Occipital lobe (tissue), 2 donors: ENCODE data around the gene PRSS53. TPM values are rescaled to one million over a fixed set of nuclear protein-coding genes. Genes with fewer than 3 reads are reported as not detected.

ENCODE experiments used
- DNase-seq: peaks from one replicate; lab custom pipeline; 2025; lab: John Stamatoyannopoulos, UW
- total RNA-seq: library from RNA; depleted of rRNA; stranded (reverse); fragments of >200 nt; gene quantifications from one replicate; pipeline ENCODE4 v1.2.3, GENCODE V29; 2014

The PRSS53 gene
- total RNA-seq, 1 donor from 2014 or later = 2.2 TPM

DNA sequence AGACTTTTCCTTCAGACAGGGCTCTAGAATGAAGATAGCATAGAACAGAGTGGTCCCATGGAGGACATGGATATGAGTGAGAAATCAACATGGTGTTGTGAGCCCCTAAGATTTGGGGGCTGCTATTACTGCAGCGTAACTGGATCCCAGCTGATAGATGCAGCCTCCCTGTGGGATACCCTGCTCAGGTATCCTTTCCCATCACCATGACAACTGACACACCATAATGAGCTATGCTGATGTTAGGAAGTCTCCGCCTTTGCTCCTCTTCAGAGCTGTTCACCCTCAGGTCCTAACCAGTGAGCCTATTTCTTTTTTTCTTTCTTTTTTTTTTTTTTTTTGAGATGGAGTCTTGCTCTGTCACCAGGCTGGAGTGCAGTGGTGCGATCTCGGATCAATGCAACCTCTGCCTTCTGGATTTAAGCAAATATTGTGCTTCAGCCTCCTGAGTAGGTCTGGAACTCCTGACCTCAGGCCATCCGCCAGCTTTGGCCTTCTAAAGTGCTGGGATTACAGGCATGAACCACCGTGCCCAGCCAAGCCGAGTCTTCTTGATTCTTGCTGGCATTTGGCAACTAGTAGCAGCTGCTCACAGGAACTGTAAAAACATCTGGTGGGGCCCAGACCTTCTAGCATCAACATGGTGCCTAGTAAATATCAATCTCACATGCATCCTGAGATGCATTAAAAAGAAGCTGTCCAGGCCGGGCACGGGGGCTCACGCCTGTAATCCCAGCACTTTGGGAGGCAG is 38.3 kb downstream of the PRSS53 start:
- no peak for DNase-seq

- no peak for DNase-seq
Measured at GRCh38 chr16:31043898-31044481, 44.8 kb downstream of the PRSS53 start.

GRCh38 chr16:31043352-31043751 is 45.4 kb downstream of the PRSS53 start:
- DNase-seq = no peak

DNA sequence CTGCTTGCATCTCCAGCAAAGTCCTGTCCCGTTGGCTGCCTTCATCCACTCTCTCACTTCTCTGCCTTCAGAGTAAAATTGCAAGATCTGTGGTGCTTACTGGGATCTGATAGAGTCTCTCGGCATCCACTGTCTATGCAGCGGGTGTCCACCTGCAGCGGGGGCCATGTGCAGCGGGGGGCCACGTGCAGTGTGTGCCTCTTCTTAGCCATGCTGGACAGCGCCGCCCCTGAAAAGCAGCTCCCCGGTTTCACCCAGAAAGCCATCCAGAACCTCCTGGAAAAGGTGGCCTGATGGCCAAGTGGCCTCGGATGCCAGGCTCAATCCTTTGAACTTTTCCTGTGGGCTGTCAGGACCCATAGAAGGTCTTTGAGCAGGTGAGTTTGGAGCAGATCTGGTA is 45.9 kb downstream of the PRSS53 start:
- no peak for DNase-seq

- no peak for DNase-seq
Measured at GRCh38 chr16:31038993-31039392, 49.8 kb downstream of the PRSS53 start.

- no peak for DNase-seq
Measured at GRCh38 chr16:31036691-31037090, 52.1 kb downstream of the PRSS53 start.

- DNase-seq = peak; percentile 74
Measured at GRCh38 chr16:31033709-31034492, 54.8 kb downstream of the PRSS53 start.

Other genes with a start within 250 kb of the PRSS53 start
- gene BCL7C, start 194.9 kb downstream of the PRSS53 start, total RNA-seq = 29.6 TPM
- not detected for gene CTF1, start 192.3 kb downstream of the PRSS53 start, total RNA-seq
- 56.1 TPM for gene FBXL19, start 165.4 kb downstream of the PRSS53 start, total RNA-seq
- gene ORAI3, start 139.9 kb downstream of the PRSS53 start, total RNA-seq = 5.5 TPM
- 1.6 TPM for gene SETD1A, start 131.2 kb downstream of the PRSS53 start, total RNA-seq
- 2.5 TPM for gene HSD3B7, start 103.7 kb downstream of the PRSS53 start, total RNA-seq
- gene STX1B, start 78.3 kb downstream of the PRSS53 start, total RNA-seq = 12.0 TPM
- 11.5 TPM for gene STX4, start 55.4 kb downstream of the PRSS53 start, total RNA-seq
- gene ZNF668, start 14.7 kb downstream of the PRSS53 start, total RNA-seq = 5.3 TPM
- gene ZNF646, start 14.5 kb downstream of the PRSS53 start, total RNA-seq = 16.5 TPM
- gene VKORC1, start 5.9 kb upstream of the PRSS53 start, total RNA-seq = 30.7 TPM
- gene BCKDK, start 19.4 kb upstream of the PRSS53 start, total RNA-seq = 12.6 TPM
- 41.2 TPM for gene KAT8, start 28.7 kb upstream of the PRSS53 start, total RNA-seq
- not detected for gene PRSS8, start 46.8 kb upstream of the PRSS53 start, total RNA-seq
- not detected for gene PRSS36, start 61.1 kb upstream of the PRSS53 start, total RNA-seq
- gene FUS, start 91.2 kb upstream of the PRSS53 start, total RNA-seq = 50.4 TPM
- gene PYCARD, start 113.8 kb upstream of the PRSS53 start, total RNA-seq = 6.6 TPM
- gene TRIM72, start 125.2 kb upstream of the PRSS53 start, total RNA-seq = 2.3 TPM
- gene PYDC1, start 128.2 kb upstream of the PRSS53 start, total RNA-seq = 0.78 TPM
- 4.7 TPM for gene ITGAM, start 171.0 kb upstream of the PRSS53 start, total RNA-seq